Measurements from ENCODE around the gene TKTL1. TPM values are rescaled to one million over a fixed set of nuclear protein-coding genes. Genes with fewer than 3 reads are reported as not detected.
A peak's percentile ranks its signal among the peaks of the same experiment; 100 is the strongest.

Gene TKTL1
- total RNA-seq, 1 experiment from 2014 or later = not detected

- BruUV-seq (replicated peaks) = no TSS peak
- in situ Hi-C loops (cut with HindIII; ENCODE audit: low pct_unique_long_range_greater_than_20kb, low sequenced_read_pairs) = no loop called here
- DNase-seq (ENCODE audit: low read depth, low spot score) = no peak
- intact Hi-C loops (cut with micrococcal nuclease; ENCODE audit: unreplicated experiment) = no loop called here
- Histone ChIP-seq H3K27me3 (ENCODE audit: control insufficient read depth, insufficient read depth, low read length) (no peaks in the 10 kb centered on the region), H3K4me1 (ENCODE audit: control insufficient read depth, insufficient read depth, low read length) (no peaks in the 10 kb centered on the region), H3K4me3 (ENCODE audit: low read depth in 2 of 2, low read length in 2 of 2) (no peak overlapping the region), H3K36me3 (ENCODE audit: control insufficient read depth, insufficient read depth, low read length) (no peaks in the 10 kb centered on the region), H3K27ac (ENCODE audit: low read length) (no peak overlapping the region), H3K9me3 (ENCODE audit: control insufficient read depth, insufficient read depth, low read depth, low read length) (no peaks in the 10 kb centered on the region)
- no peak for TF ChIP-seq SIN3A (IDR thresholded peaks at IDR 0.05; ENCODE audit: borderline replicate concordance, insufficient read depth, low read depth, low read length)
- ChIA-PET POLR2A (no interaction called here), CTCF (interaction anchor here (0.5 kb wide), 1 partner anchor 110 kb away, joined by 3 read pairs; no protein-coding TSS in a partner anchor)
- no peak for ATAC-seq
Observed at GRCh38 chrX:154315416-154315815, 19.8 kb downstream of the TKTL1 start.

- TF ChIP-seq SIN3A (IDR thresholded peaks at IDR 0.05; ENCODE audit: borderline replicate concordance, insufficient read depth, low read depth, low read length) = no peak
- TF ChIP-seq CTCF (IDR thresholded peaks at IDR 0.05) = peak; percentile 77
- in situ Hi-C loops (cut with HindIII; ENCODE audit: low pct_unique_long_range_greater_than_20kb, low sequenced_read_pairs) = no loop called here
- ChIA-PET POLR2A (no interaction called here), CTCF (interaction anchor here (0.5 kb wide), 1 partner anchor 211 kb away, joined by 4 read pairs; no protein-coding TSS in a partner anchor)
- ATAC-seq (peak; percentile 78), DNase-seq (ENCODE audit: low read depth, low spot score) (no peak)
- no peaks in the 10 kb centered on the region for H3K36me3 ChIP-seq (ENCODE audit: control insufficient read depth, insufficient read depth, low read length)
- no peak overlapping the region for H3K4me3 ChIP-seq (ENCODE audit: low read depth in 2 of 2, low read length in 2 of 2)
- H3K27ac ChIP-seq (ENCODE audit: low read length) = no peak overlapping the region
- no TSS peak for BruUV-seq (replicated peaks)
- no peaks in the 10 kb centered on the region for H3K27me3 ChIP-seq (ENCODE audit: control insufficient read depth, insufficient read depth, low read length)
- intact Hi-C loops (cut with micrococcal nuclease; ENCODE audit: unreplicated experiment) = no loop called here
- no peaks in the 10 kb centered on the region for H3K9me3 ChIP-seq (ENCODE audit: control insufficient read depth, insufficient read depth, low read depth, low read length)
- H3K4me1 ChIP-seq (ENCODE audit: control insufficient read depth, insufficient read depth, low read length) = no peaks in the 10 kb centered on the region
Observed at GRCh38 chrX:154317391-154317995, 21.9 kb downstream of the TKTL1 start.

DNA sequence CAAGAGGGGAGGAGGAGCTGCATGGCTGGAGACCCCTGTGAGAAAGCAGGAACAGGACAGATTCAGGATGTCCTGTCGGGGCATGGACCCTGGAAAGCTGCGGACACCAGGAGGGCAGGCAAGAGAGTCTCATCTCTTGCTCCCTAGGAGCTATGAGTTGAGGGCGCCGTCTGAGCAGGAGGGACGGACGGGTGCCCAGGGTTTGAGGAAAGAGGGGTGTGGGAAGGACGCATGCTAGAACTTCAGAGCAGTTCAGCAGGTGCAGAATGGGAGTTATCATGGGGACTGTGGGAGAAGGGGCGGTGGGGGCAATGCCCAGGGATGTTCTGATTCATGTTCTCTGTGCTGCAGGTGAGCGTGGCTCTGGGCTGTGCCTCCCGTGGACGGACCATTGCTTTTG, 24.8 kb downstream of the TKTL1 start:
- Histone ChIP-seq H3K36me3 (ENCODE audit: control insufficient read depth, insufficient read depth, low read length) (no peaks in the 10 kb centered on the region), H3K9me3 (ENCODE audit: control insufficient read depth, insufficient read depth, low read depth, low read length) (no peaks in the 10 kb centered on the region), H3K4me1 (ENCODE audit: control insufficient read depth, insufficient read depth, low read length) (no peaks in the 10 kb centered on the region), H3K4me3 (ENCODE audit: low read depth in 2 of 2, low read length in 2 of 2) (no peak overlapping the region), H3K27ac (ENCODE audit: low read length) (no peak overlapping the region), H3K27me3 (ENCODE audit: control insufficient read depth, insufficient read depth, low read length) (0 out of 2 replicates have a peak, but pooled peaks cover 3% of the 10 kb centered on the region)
- ATAC-seq (no peak), DNase-seq (ENCODE audit: low read depth, low spot score) (no peak)
- ChIA-PET POLR2A (no interaction called here), CTCF (no interaction called here)
- in situ Hi-C loops (cut with HindIII; ENCODE audit: low pct_unique_long_range_greater_than_20kb, low sequenced_read_pairs) (no loop called here), intact Hi-C loops (cut with micrococcal nuclease; ENCODE audit: unreplicated experiment) (no loop called here)
- TF ChIP-seq TCF7L2 (IDR thresholded peaks at IDR 0.05; ENCODE audit: low read depth, low read length) (no peak), CTCF (IDR thresholded peaks at IDR 0.05) (no peak), POLR2AphosphoS5 (IDR thresholded peaks at IDR 0.05; ENCODE audit: low read depth, low read length) (no peak), REST (IDR thresholded peaks at IDR 0.05; ENCODE audit: insufficient read depth in 1 of 2, low read depth in 2 of 2, low read length in 1 of 2) (no peak), SIN3A (IDR thresholded peaks at IDR 0.05; ENCODE audit: borderline replicate concordance, insufficient read depth, low read depth, low read length) (no peak)
- BruUV-seq (replicated peaks) = no TSS peak

All from Panc1 (cell line).